HFFc6 (cell line): Measurements from ENCODE around the gene FHIT. TPM values are rescaled to one million over a fixed set of nuclear protein-coding genes. Genes with fewer than 3 reads are reported as not detected.

Source experiments
- DNase-seq: peaks from one replicate; pipeline ENCODE4 v3.0.0-alpha.2; 2018
- H3K27ac Mint-ChIP-seq: 2 replicates; pipeline ENCODE4 v1.8.0; 2020; ENCODE audit warnings: mild to moderate bottlenecking, mixed read lengths
- H3K27me3 Mint-ChIP-seq: 2 replicates; pipeline ENCODE4 v1.8.0; 2021; ENCODE audit warnings: mild to moderate bottlenecking, moderate library complexity, mixed read lengths; ENCODE audit not compliant: insufficient read depth
- H3K36me3 Mint-ChIP-seq: 2 replicates; pipeline ENCODE4 v1.8.0; 2021; ENCODE audit warnings: low read depth, mixed read lengths
- H3K4me1 Mint-ChIP-seq: 2 replicates; pipeline ENCODE4 v1.8.0; 2020; ENCODE audit warnings: low read depth, mixed read lengths
- H3K4me3 Mint-ChIP-seq: 2 replicates; pipeline ENCODE4 v1.8.0; 2020; ENCODE audit warnings: mild to moderate bottlenecking, moderate library complexity, mixed read lengths
- H3K9me3 Mint-ChIP-seq: 2 replicates; pipeline ENCODE4 v1.8.0; 2020; ENCODE audit warnings: mild to moderate bottlenecking, mixed read lengths
- total RNA-seq, 6 experiments: library from RNA; stranded (reverse); fragmentation: NEBNext Ultra II Directional; extraction: Animal tissue kit (Norgen Biotek cat#: 25700); gene quantifications; 2 replicates in 1 of 6; 3 replicates in 5 of 6; pipeline ENCODE4 v1.2.3, GENCODE V29; 2021
- TF ChIP-seq, protein P1 (sequence below): fragments of 200-600 bp; sonication (generic); IDR thresholded peaks from 2 replicates; pipeline ENCODE4 v1.5.0; 2021; ENCODE audit warnings: antibody characterized with exemption, mild to moderate bottlenecking

Gene FHIT
- total RNA-seq, 6 experiments from 2014 or later = 0.33 to 0.38 TPM; not detected in 4

DNA sequence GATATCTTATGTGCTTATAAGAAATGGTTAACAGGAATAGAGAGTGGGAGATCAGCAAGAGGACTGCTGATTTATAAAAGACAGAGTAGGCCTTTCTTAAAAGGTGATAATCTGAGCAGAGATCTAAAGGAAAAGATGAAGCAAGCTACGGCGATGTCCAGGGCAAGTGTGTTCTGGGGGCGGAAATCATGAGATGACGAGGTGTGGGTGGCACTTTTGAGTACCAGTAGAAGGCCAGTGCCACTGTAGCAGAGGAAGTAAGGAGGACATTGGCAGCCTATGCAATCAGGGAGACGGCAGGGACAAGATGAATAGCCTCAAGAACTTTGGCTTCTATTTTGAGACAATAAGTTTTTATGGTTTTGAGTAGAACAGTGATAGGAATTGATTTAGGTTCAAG is 492.4 kb downstream of the FHIT start:
- H3K4me3 Mint-ChIP-seq = no peak overlapping the region
- no peaks in the 10 kb centered on the region for H3K36me3 Mint-ChIP-seq
- no peak for DNase-seq
- peaks cover 40% of the 10 kb centered on the region for H3K4me1 Mint-ChIP-seq
- no peaks in the 10 kb centered on the region for H3K9me3 Mint-ChIP-seq
- peaks cover 2% of the 10 kb centered on the region for H3K27me3 Mint-ChIP-seq
- no peak overlapping the region for H3K27ac Mint-ChIP-seq
- TF ChIP-seq, protein P1, sequence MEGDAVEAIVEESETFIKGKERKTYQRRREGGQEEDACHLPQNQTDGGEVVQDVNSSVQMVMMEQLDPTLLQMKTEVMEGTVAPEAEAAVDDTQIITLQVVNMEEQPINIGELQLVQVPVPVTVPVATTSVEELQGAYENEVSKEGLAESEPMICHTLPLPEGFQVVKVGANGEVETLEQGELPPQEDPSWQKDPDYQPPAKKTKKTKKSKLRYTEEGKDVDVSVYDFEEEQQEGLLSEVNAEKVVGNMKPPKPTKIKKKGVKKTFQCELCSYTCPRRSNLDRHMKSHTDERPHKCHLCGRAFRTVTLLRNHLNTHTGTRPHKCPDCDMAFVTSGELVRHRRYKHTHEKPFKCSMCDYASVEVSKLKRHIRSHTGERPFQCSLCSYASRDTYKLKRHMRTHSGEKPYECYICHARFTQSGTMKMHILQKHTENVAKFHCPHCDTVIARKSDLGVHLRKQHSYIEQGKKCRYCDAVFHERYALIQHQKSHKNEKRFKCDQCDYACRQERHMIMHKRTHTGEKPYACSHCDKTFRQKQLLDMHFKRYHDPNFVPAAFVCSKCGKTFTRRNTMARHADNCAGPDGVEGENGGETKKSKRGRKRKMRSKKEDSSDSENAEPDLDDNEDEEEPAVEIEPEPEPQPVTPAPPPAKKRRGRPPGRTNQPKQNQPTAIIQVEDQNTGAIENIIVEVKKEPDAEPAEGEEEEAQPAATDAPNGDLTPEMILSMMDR = no peak

DNA sequence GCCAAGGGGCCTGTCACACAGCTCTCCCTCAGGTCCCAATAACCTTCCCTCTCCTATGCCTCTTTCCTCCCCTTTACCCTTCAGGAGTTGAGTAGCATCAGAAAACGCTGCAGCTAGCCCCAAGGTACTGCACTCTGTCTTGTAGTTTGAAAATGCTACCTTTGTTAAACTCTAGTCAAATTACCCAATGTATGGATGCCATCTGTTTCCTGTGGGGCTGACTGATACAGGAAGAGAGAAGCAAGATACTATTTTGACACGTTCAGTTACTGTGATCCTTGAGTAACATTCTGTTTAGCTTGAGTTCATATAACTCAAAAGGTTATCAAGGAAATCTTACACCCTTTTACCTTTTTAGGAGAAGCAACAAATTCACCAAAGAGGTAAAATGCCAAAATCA is 493.1 kb downstream of the FHIT start:
- Mint-ChIP-seq H3K36me3 (no peaks in the 10 kb centered on the region), H3K27me3 (peaks cover 2% of the 10 kb centered on the region), H3K9me3 (no peaks in the 10 kb centered on the region), H3K27ac (no peak overlapping the region), H3K4me3 (no peak overlapping the region), H3K4me1 (peaks cover 46% of the 10 kb centered on the region)
- TF ChIP-seq, protein P1 = no peak
- DNase-seq = no peak

DNA sequence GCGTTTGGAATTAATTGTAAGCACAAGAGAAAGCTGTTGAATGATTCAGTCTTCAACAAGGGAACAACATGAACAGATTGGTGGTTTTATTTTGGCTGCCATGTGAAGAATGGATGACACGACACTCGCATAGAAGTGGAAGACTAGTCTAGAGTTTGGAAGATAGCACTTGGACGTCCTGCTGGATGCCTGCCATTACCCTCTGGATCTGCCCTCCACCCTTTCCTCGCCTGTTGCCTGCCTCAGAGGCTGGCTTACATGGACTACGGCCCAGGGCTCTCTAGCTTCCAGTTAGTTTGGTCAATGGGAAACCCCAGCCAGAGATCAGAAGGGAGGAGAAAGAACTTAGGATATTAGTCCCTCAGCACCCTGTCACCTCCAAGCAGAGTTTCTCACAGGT is 493.5 kb downstream of the FHIT start:
- Mint-ChIP-seq H3K27me3 (peaks cover 2% of the 10 kb centered on the region), H3K36me3 (no peaks in the 10 kb centered on the region), H3K9me3 (no peaks in the 10 kb centered on the region), H3K4me3 (no peak overlapping the region), H3K27ac (no peak overlapping the region; the same call in 1 of the 2 replicates), H3K4me1 (peaks cover 51% of the 10 kb centered on the region)
- DNase-seq = no peak
- TF ChIP-seq, protein P1 = no peak

DNA sequence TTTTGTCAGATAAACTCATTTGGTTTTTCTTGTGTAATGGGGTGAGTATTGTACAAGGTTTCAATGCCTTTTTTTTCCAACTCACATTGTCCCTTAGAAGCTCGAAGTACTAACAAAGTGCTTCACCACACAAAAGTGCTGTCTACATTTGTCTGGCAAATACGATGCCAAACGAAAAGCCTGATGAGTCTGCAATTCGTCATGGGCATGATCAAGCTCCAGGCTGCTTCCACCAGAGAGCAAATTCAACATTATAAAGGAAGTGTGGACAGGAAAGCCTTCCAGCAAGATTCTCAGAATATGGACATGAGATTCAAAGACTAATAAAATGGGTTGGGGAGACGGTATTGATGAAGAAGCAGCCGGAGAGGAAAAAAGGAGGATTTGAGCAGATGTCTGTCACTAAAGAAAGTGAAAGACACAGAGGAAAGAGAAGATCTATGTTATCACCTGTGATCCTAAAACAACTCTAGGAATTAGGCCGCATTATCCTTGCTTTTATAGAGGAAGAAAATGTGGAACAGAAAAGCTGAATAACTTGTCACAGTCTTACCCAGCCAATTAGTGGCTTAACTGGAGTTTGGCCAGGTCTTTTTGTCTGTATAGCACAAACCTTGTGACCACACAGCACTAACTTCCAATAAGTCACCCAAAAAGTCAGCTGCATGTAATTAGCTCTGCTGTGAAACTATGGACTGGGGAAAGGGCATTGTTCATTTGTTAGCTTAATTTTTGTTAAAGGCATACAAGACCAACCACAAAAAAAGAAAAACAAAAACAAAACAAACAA is 494.8 kb downstream of the FHIT start:
- peaks cover 59% of the 10 kb centered on the region for H3K4me1 Mint-ChIP-seq
- H3K27ac Mint-ChIP-seq = peak overlapping the region; percentile 83
- TF ChIP-seq, protein P1 = no peak
- H3K9me3 Mint-ChIP-seq = no peaks in the 10 kb centered on the region
- H3K27me3 Mint-ChIP-seq = peaks cover 2% of the 10 kb centered on the region
- no peaks in the 10 kb centered on the region for H3K36me3 Mint-ChIP-seq
- peak overlapping the region; percentile 52; the same call in 1 of the 2 replicates for H3K4me3 Mint-ChIP-seq
- peak; percentile 68 for DNase-seq

DNA sequence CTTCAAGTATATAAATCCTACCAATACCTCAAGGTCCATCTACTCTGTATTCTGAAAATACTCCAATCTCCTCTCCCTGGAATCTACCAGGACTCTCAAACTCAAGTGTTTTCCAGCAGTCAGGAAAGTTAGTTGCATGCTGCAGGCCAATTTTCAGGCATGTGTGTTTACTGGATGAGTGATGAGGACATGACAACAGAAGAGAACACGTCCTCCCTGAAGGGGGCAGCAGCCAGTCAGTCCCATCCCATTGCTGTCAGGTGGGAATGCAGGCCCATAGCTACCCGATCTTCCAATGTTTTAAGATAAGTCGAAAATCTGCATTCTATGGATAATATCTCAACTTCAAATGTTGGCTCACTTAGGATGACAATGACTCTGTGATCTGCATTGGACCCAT is 496.2 kb downstream of the FHIT start:
- H3K4me1 Mint-ChIP-seq = peaks cover 59% of the 10 kb centered on the region
- H3K9me3 Mint-ChIP-seq = peaks cover 7% of the 10 kb centered on the region
- DNase-seq = no peak
- TF ChIP-seq, protein P1 = peak; percentile 52; the same call in 1 of the 2 replicates
- no peak overlapping the region for H3K4me3 Mint-ChIP-seq
- H3K27me3 Mint-ChIP-seq = peaks cover 2% of the 10 kb centered on the region
- H3K36me3 Mint-ChIP-seq = no peaks in the 10 kb centered on the region
- H3K27ac Mint-ChIP-seq = no peak overlapping the region
